CD4-positive, alpha-beta T cell (primary cell): Measurements from ENCODE around the gene FEM1A. TPM values are rescaled to one million over a fixed set of nuclear protein-coding genes. Genes with fewer than 3 reads are reported as not detected.

Experiments used
- ATAC-seq: fragments of 200-7000 bp; cut with Tn5 transposase; one replicate; pipeline ENCODE4 v1.10.0; 2022; ENCODE audit warnings: mild to moderate bottlenecking; ENCODE audit not compliant: poor library complexity
- CTCF ChIA-PET: fragments of 350-600 bp; sonication (Branson Sonifier 250); formaldehyde crosslinking; loops from one replicate; lab custom pipeline; 2021; ENCODE audit warnings: antibody characterized with exemption, inconsistent platforms; lab: Charles Lee
- POLR2A ChIA-PET: fragments of 350-600 bp; sonication (Branson Sonifier 250); formaldehyde crosslinking; loops from one replicate; lab custom pipeline; 2021; ENCODE audit warnings: antibody characterized with exemption, inconsistent platforms; lab: Charles Lee
- DNase-seq, 14 experiments: peaks; one replicate each; pipeline ENCODE4 v3.0.0-alpha.2; 2013 to 2020; ENCODE audit warnings: mixed read lengths in 2 of 14
- H3K27ac ChIP-seq, 2 donors: one replicate each; pipeline versions ENCODE4 v1.5.1 to v1.7.0; 2013; ENCODE audit warnings: low read length in 2 of 2, low read depth in 1 of 2, mild to moderate bottlenecking in 1 of 2
- H3K27me3 ChIP-seq, 2 experiments: 1 replicate in 1 of 2; 2 replicates in 1 of 2; pipeline versions ENCODE4 v1.6.1 to v1.7.0; 2013; ENCODE audit warnings: low read length in 2 of 2, control low read depth in 1 of 2, mild to moderate bottlenecking in 1 of 2, moderate library complexity in 1 of 2; ENCODE audit not compliant: insufficient read depth in 2 of 2, control insufficient read depth in 1 of 2
- H3K36me3 ChIP-seq: one replicate; pipeline ENCODE4 v1.6.1; 2013; ENCODE audit warnings: low read length, control low read depth; ENCODE audit not compliant: insufficient read depth
- H3K4me1 ChIP-seq: one replicate; pipeline ENCODE4 v1.6.1; 2013; ENCODE audit warnings: low read length, control low read depth; ENCODE audit not compliant: insufficient read depth
- H3K4me3 ChIP-seq: one replicate; pipeline ENCODE4 v1.5.1; 2013; ENCODE audit warnings: mild to moderate bottlenecking, low read length, moderate library complexity
- H3K9me3 ChIP-seq, 2 experiments: 1 replicate in 1 of 2; 2 replicates in 1 of 2; pipeline versions ENCODE4 v1.6.1 to v1.7.0; 2013; ENCODE audit warnings: low read length in 2 of 2, mild to moderate bottlenecking in 2 of 2, control low read depth in 1 of 2, moderate library complexity in 1 of 2; ENCODE audit not compliant: control insufficient read depth in 1 of 2, insufficient read depth in 1 of 2
- H3K27ac Mint-ChIP-seq: one replicate; pipeline ENCODE4 v1.8.0; 2020; ENCODE audit warnings: mixed read lengths
- H3K27me3 Mint-ChIP-seq: one replicate; pipeline ENCODE4 v1.8.0; 2021; ENCODE audit warnings: mixed read lengths
- H3K36me3 Mint-ChIP-seq: one replicate; pipeline ENCODE4 v1.8.0; 2021; ENCODE audit warnings: low read depth, mixed read lengths
- H3K4me1 Mint-ChIP-seq: one replicate; pipeline ENCODE4 v1.8.0; 2021; ENCODE audit warnings: low read depth, mixed read lengths
- H3K4me3 Mint-ChIP-seq: one replicate; pipeline ENCODE4 v1.8.0; 2020; ENCODE audit warnings: mild to moderate bottlenecking, mixed read lengths
- H3K9me3 Mint-ChIP-seq: one replicate; pipeline ENCODE4 v1.8.0; 2020; ENCODE audit warnings: mixed read lengths
- intact Hi-C, 2 experiments: fragments of 100-400 bp; cut with DNase I in 1 of 2; cut with micrococcal nuclease in 1 of 2; formaldehyde crosslinking; loops; one replicate each; pipeline versions ENCODE4 v1.15.1 to v1.9.0; 2023 to 2025; cut with DNase I, micrococcal nuclease
- total RNA-seq, 174 experiments: library from RNA in 2 of 174; stranded (reverse) in 2 of 174; gene quantifications; one replicate each; pipeline ENCODE4 v1.2.3 and lab custom pipeline; 2021 to 2026
- TF ChIP-seq, protein P1 (sequence below): fragments of 200-600 bp; IDR thresholded peaks from one replicate; pipeline ENCODE4 v1.8.0; 2022; ENCODE audit warnings: antibody characterized with exemption, mild to moderate bottlenecking

The FEM1A gene
- total RNA-seq, 2 experiments from 2014 or later: 11.8 to 12.1 TPM

DNA sequence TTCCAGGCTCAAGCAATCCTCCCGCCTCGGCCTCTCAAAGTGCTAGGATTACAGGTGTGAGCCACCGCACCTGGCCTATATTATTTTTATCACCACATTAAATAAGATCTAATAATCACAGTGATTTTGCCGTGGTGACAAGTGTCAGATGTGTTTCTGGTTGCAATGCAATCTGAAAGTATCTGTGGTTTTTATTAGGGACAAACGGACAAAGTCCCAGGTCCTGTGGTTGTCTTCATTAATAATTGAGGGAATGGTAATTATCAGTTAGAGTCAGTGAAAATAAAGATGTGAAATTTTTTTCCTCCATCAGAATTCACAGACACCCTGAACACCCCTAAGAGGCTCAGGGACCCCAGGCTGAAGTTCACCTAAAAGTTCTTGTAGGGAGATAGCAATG lies 41.2 kb downstream of the FEM1A start:
- peaks cover 30% of the 10 kb centered on the region for H3K4me1 Mint-ChIP-seq
- peaks cover 28% of the 10 kb centered on the region for H3K4me1 ChIP-seq
- H3K27ac Mint-ChIP-seq: peak overlapping the region; percentile 83
- intact Hi-C loops: no loop called here
- peaks cover 22% of the 10 kb centered on the region for H3K36me3 Mint-ChIP-seq
- ChIA-PET CTCF (no interaction called here), POLR2A (no interaction called here)
- no peaks in the 10 kb centered on the region for H3K9me3 Mint-ChIP-seq
- H3K9me3 ChIP-seq: no peaks in the 10 kb centered on the region
- peaks cover 2% of the 10 kb centered on the region for H3K36me3 ChIP-seq
- TF ChIP-seq, protein P1, sequence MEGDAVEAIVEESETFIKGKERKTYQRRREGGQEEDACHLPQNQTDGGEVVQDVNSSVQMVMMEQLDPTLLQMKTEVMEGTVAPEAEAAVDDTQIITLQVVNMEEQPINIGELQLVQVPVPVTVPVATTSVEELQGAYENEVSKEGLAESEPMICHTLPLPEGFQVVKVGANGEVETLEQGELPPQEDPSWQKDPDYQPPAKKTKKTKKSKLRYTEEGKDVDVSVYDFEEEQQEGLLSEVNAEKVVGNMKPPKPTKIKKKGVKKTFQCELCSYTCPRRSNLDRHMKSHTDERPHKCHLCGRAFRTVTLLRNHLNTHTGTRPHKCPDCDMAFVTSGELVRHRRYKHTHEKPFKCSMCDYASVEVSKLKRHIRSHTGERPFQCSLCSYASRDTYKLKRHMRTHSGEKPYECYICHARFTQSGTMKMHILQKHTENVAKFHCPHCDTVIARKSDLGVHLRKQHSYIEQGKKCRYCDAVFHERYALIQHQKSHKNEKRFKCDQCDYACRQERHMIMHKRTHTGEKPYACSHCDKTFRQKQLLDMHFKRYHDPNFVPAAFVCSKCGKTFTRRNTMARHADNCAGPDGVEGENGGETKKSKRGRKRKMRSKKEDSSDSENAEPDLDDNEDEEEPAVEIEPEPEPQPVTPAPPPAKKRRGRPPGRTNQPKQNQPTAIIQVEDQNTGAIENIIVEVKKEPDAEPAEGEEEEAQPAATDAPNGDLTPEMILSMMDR: no peak
- H3K27ac ChIP-seq: no peak overlapping the region
- H3K27me3 ChIP-seq: no peaks in the 10 kb centered on the region
- no peak for ATAC-seq
- no peak for DNase-seq
- H3K27me3 Mint-ChIP-seq: no peaks in the 10 kb centered on the region
- H3K4me3 ChIP-seq: no peak overlapping the region
- peak overlapping the region; percentile 81 for H3K4me3 Mint-ChIP-seq

DNA sequence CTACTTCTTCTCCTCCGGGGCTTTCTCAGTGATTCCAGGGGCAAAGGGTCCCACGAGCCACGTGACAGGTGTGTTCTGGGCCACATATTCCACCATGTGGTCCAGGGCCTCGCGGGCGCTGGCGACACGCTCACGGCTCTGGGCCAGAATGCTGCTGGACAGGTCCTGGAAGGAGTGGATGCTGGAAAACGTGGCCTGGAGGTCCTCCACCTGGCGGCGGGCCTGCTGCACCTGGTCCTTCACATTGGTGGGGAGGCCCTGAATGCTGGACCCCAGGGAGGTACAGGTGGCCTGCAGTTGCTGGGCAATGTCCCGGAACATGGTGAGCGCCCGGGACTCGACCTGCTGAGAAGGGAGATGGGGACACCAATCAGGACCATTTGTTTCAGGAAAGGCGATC lies 47.7 kb downstream of the FEM1A start:
- no peak overlapping the region for H3K4me3 Mint-ChIP-seq

DNA sequence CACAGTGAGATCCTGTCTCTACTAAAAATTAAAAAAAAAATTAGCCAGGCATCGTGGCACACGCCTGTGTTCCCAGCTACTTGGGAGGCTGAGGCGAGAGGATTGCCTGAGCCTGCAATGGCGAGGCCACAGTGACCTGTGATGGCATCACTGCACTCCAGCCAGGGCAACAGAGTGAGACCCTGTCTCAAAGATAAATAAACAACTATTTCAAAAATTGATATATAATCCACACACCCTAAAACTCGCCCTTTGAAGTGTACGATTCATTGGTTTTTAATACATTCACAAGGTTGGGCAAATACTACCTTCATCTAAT lies 52.1 kb downstream of the FEM1A start:
- Mint-ChIP-seq H3K27ac (no peak overlapping the region), H3K9me3 (no peaks in the 10 kb centered on the region), H3K4me1 (peaks cover 6% of the 10 kb centered on the region), H3K27me3 (no peaks in the 10 kb centered on the region), H3K4me3 (no peak overlapping the region), H3K36me3 (peaks cover 61% of the 10 kb centered on the region)
- intact Hi-C loops: no loop called here
- DNase-seq: no peak
- peaks cover 32% of the 10 kb centered on the region for H3K36me3 ChIP-seq
- no peak for ATAC-seq
- ChIA-PET POLR2A (no interaction called here), CTCF (no interaction called here)
- H3K27ac ChIP-seq: no peak overlapping the region
- TF ChIP-seq, protein P1: no peak
- no peaks in the 10 kb centered on the region for H3K27me3 ChIP-seq
- no peak overlapping the region for H3K4me3 ChIP-seq
- H3K9me3 ChIP-seq: no peaks in the 10 kb centered on the region
- H3K4me1 ChIP-seq: peaks cover 13% of the 10 kb centered on the region

More for the DNA sequence above, 47.7 kb downstream of the FEM1A start:
- Histone ChIP-seq H3K4me3 (no peak overlapping the region), H3K27ac (no peak overlapping the region), H3K27me3 (no peaks in the 10 kb centered on the region), H3K36me3 (peaks cover 22% of the 10 kb centered on the region), H3K9me3 (no peaks in the 10 kb centered on the region), H3K4me1 (peaks cover 13% of the 10 kb centered on the region)
- POLR2A ChIA-PET: no interaction called here
- intact Hi-C loops: no loop called here
- CTCF ChIA-PET: no interaction called here
- no peak for DNase-seq
- no peak for ATAC-seq
- Mint-ChIP-seq H3K9me3 (no peaks in the 10 kb centered on the region), H3K27ac (no peak overlapping the region), H3K27me3 (no peaks in the 10 kb centered on the region), H3K4me1 (peaks cover 6% of the 10 kb centered on the region), H3K36me3 (peaks cover 44% of the 10 kb centered on the region)
- TF ChIP-seq, protein P1: no peak
